WI38 (cell line): ENCODE data around the gene LCN1.

Source experiments
- H3K4me3 ChIP-seq: 2 replicates; pipeline ENCODE4 v1.5.1; 2011; ENCODE audit warnings: low read depth, mild to moderate bottlenecking, control low read depth, low read length
- TF ChIP-seq, protein P1 (sequence below): IDR thresholded peaks from 2 replicates; pipeline ENCODE4 v1.5.1; 2012; ENCODE audit warnings: low read depth, mild to moderate bottlenecking, control low read depth, low read length

The LCN1 gene

GRCh38 chr9:135522137-135522877, 1.1 kb downstream of the LCN1 start:
- TF ChIP-seq, protein P1, sequence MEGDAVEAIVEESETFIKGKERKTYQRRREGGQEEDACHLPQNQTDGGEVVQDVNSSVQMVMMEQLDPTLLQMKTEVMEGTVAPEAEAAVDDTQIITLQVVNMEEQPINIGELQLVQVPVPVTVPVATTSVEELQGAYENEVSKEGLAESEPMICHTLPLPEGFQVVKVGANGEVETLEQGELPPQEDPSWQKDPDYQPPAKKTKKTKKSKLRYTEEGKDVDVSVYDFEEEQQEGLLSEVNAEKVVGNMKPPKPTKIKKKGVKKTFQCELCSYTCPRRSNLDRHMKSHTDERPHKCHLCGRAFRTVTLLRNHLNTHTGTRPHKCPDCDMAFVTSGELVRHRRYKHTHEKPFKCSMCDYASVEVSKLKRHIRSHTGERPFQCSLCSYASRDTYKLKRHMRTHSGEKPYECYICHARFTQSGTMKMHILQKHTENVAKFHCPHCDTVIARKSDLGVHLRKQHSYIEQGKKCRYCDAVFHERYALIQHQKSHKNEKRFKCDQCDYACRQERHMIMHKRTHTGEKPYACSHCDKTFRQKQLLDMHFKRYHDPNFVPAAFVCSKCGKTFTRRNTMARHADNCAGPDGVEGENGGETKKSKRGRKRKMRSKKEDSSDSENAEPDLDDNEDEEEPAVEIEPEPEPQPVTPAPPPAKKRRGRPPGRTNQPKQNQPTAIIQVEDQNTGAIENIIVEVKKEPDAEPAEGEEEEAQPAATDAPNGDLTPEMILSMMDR: no peak
- H3K4me3 ChIP-seq: no peak overlapping the region

GRCh38 chr9:135522931-135523330, 1.7 kb downstream of the LCN1 start:
- TF ChIP-seq, protein P1: no peak

DNA sequence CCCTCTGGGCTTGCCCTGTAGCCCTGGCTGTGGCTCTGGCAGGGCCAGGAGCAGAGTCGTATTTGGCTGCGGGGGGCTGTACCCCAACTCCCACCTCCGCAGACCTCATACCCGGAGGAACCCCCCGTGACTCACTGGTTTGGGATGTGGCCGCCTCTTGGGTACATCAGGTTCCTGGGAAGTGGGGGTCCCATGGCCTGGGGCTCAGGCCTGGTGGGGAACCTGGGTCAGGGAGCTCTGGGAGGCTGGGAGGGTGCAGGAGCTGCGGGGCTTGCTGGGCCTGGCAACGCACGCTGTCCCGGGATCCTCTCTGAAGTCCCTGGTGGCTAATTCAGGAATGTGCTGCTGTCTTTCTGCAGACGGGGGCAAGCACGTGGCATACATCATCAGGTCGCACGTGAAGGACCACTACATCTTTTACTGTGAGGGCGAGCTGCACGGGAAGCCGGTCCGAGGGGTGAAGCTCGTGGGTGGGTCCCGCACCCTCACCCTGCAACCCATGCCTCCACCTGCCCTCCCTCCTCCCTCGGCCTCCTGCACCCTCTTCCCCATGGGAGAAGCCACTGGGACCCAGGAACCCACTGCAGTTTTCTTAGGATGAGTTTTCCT, 2.4 kb downstream of the LCN1 start:
- TF ChIP-seq, protein P1: no peak

More at GRCh38 chr9:135522931-135523330, 1.7 kb downstream of the LCN1 start:
- H3K4me3 ChIP-seq: no peak overlapping the region

DNA sequence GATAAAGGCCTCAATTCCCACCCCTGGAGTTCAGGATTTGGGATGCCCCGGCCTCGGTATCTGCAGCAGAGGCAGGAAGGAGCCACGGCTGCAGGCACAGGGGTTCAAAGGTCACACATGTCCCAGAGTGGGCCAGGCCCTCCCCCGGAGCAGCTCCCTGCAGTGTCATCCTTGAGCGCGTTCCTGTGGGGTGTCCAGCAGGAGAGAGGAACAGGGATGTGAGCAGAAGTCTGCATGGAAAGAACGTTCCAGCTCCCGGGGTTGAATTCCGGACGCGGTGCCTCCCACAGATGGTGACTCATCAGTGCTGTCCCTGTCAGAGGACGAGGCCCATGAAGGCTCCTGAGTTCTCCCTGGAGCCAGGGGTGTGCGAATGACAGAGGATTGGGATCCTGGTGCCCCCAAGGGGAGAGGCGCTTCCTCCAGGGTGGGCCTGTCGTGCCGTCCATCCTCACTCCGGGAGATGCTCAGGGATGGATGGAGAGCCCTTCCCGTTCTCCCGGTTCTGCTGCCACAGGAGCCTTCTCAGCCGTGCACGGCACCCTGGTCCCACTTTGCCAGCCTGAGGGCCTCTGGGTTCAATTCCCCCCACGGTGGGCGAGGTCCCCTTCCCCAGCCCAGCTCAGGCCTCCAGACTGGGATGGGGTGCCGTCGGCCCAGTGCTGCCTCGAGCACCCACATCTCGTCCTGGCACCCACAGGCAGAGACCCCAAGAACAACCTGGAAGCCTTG, 3.1 kb downstream of the LCN1 start:
- H3K4me3 ChIP-seq: no peak overlapping the region
- TF ChIP-seq, protein P1: no peak

More for the DNA sequence above, 2.4 kb downstream of the LCN1 start:
- H3K4me3 ChIP-seq: no peak overlapping the region

GRCh38 chr9:135525241-135526088, 4.2 kb downstream of the LCN1 start:
- H3K4me3 ChIP-seq: no peak overlapping the region
- TF ChIP-seq, protein P1: no peak

DNA sequence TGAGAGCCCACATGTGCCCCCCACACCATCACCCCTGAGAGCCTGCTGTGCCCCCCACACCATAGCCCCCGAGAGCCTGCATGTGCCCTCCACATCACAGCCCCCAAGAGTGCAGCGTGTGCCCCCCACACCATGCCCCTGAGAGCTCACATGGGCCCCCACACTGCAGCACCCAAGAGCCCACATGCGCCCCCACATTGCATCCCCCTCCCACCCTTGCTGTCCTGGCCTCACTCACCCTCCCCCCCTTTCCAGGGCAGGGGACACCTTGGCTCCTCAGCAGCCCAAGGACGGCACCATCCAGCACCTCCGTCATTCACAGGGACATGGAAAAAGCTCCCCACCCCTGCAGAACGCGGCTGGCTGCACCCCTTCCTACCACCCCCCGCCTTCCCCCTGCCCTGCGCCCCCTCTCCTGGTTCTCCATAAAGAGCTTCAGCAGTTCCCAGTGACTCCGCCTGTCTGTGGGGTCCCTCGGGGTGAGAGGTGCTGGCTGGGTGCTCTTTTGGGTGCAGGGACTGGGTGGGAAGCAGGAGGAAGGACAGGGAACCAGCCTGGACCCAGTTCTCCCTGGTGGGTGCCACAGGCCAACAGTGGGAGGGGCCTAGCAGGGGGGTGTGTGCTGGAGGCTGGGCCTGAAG, 5.0 kb downstream of the LCN1 start:
- TF ChIP-seq, protein P1: no peak

More for the DNA sequence above, 5.0 kb downstream of the LCN1 start:
- H3K4me3 ChIP-seq: no peak overlapping the region
